Duodenal mucosa (tissue), 2 donors: ENCODE data around the gene PDSS2.

Experiments used
- H3K27ac ChIP-seq: one replicate; pipeline ENCODE4 v1.7.0; 2013; ENCODE audit warnings: low read depth, low read length
- H3K27me3 ChIP-seq, 2 donors: one replicate each; pipeline ENCODE4 v1.7.0; 2013; ENCODE audit warnings: low read length in 2 of 2, control low read depth in 1 of 2; ENCODE audit not compliant: insufficient read depth in 2 of 2, control insufficient read depth in 1 of 2
- H3K36me3 ChIP-seq, 2 donors: one replicate each; pipeline ENCODE4 v1.7.0; 2013; ENCODE audit warnings: low read length in 2 of 2, control low read depth in 1 of 2; ENCODE audit not compliant: insufficient read depth in 2 of 2, control insufficient read depth in 1 of 2
- H3K4me1 ChIP-seq, 2 donors: one replicate each; pipeline ENCODE4 v1.7.0; 2013; ENCODE audit warnings: low read length in 2 of 2, control low read depth in 1 of 2; ENCODE audit not compliant: insufficient read depth in 2 of 2, control insufficient read depth in 1 of 2
- H3K4me3 ChIP-seq, 2 donors: one replicate each; pipeline ENCODE4 v1.7.0; 2013; ENCODE audit warnings: low read length in 2 of 2, low read depth in 1 of 2
- H3K9ac ChIP-seq, 2 donors: one replicate each; pipeline ENCODE4 v1.7.0; 2013; ENCODE audit warnings: low read length in 2 of 2, low read depth in 1 of 2
- H3K9me3 ChIP-seq, 2 donors: one replicate each; pipeline ENCODE4 v1.7.0; 2013; ENCODE audit warnings: low read length in 2 of 2, control low read depth in 1 of 2; ENCODE audit not compliant: control insufficient read depth in 1 of 2

The PDSS2 gene

DNA sequence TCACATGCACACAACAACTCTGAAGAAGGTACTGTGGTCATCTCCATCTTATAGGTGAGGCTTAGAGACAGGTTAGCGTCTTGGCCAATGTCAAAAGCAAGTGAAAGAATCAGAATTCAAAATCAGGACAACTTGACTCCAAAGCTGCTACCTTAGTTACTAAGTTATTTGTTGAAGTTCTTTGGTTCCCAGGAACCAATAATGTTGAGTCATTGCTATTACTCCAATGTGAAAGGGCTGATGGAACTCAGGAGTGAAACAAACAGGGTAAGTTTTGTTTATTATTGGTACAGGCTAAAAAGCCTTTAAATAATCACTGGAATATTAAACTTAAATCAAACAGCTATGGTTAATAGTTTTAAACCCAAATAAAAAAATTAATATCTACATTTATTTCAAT, 111.1 kb downstream of the PDSS2 start:
- no peak overlapping the region for H3K9ac ChIP-seq
- no peak overlapping the region for H3K27ac ChIP-seq

DNA sequence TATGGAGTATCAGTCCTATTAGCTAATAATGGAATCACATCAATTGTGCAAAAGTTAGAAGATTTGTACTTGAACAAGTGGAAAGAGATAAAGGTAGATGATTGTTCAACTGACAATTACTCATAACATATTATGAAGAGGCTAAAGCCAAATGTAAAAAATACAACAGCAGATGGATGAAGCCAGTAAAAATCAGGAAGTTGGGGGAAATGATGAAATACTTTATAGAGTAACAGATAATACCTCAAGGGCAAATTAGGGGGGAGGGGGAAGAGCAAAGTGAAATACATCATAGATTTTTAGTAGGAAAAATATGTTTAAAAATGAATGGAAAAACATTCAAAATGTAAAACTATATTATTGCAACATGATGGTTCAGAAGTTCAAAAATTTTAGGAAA, 114.0 kb downstream of the PDSS2 start:
- no peaks in the 10 kb centered on the region for H3K9me3 ChIP-seq

More for the DNA sequence above, 111.1 kb downstream of the PDSS2 start:
- no peaks in the 10 kb centered on the region for H3K36me3 ChIP-seq
- H3K4me1 ChIP-seq = no peaks in the 10 kb centered on the region
- H3K9me3 ChIP-seq = no peaks in the 10 kb centered on the region
- no peak overlapping the region for H3K4me3 ChIP-seq
- H3K27me3 ChIP-seq = no peaks in the 10 kb centered on the region

DNA sequence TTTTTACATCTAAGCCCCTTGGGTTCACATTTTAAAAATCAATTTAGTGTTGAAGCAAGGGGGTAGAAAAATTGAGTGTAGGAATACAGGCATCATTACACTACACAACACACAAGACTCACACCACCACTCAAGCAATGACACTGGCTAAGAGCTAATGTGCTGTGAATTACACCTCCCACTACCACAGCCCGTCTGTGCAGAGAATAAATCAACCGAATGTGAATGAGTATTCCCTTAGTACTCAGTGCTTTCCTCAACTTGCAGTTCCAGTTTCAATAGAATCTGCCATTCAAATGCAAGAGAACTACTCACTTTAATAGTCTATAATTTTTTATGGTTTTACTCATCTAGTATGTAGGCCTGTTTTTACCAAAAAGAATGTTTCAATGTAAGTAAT, 114.4 kb downstream of the PDSS2 start:
- Histone ChIP-seq H3K36me3 (no peaks in the 10 kb centered on the region), H3K27ac (no peak overlapping the region), H3K4me1 (no peaks in the 10 kb centered on the region), H3K9ac (no peak overlapping the region), H3K27me3 (no peaks in the 10 kb centered on the region), H3K9me3 (no peaks in the 10 kb centered on the region), H3K4me3 (no peak overlapping the region)

More for the DNA sequence above, 114.0 kb downstream of the PDSS2 start:
- no peaks in the 10 kb centered on the region for H3K27me3 ChIP-seq
- no peak overlapping the region for H3K4me3 ChIP-seq
- no peaks in the 10 kb centered on the region for H3K4me1 ChIP-seq
- no peaks in the 10 kb centered on the region for H3K36me3 ChIP-seq
- no peak overlapping the region for H3K27ac ChIP-seq
- H3K9ac ChIP-seq = no peak overlapping the region

- Histone ChIP-seq H3K36me3 (no peaks in the 10 kb centered on the region), H3K4me3 (no peak overlapping the region), H3K27ac (no peak overlapping the region), H3K4me1 (no peaks in the 10 kb centered on the region), H3K9me3 (no peaks in the 10 kb centered on the region), H3K9ac (no peak overlapping the region), H3K27me3 (no peaks in the 10 kb centered on the region)
Measured at GRCh38 chr6:107344383-107344782, 115.0 kb downstream of the PDSS2 start.

DNA sequence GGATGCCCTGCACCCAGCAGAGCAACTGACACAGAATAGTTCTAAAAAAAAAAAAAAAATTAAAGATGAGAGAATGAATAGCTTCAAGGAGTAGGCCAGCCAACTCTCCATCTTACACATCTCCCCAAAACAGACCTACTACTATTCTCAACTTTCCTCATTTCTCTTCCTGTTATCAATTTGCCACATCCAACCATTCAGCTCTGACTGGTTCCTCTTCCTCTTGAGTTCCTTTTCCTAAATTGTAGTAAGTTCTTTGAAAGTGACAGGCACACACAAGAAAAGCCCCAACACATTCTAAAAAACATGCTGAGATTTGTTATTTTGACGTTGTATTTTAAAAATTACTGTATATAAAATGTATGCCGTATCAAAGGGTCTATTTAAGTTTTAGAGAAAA, 117.2 kb downstream of the PDSS2 start:
- Histone ChIP-seq H3K4me3 (no peak overlapping the region), H3K27ac (no peak overlapping the region), H3K4me1 (peaks cover 3 to 5% of the 10 kb centered on the region in 2 donors)

GRCh38 chr6:107340881-107341280, 118.5 kb downstream of the PDSS2 start:
- Histone ChIP-seq H3K9me3 (no peaks in the 10 kb centered on the region), H3K4me1 (peaks cover 3 to 7% of the 10 kb centered on the region in 2 donors), H3K4me3 (no peak overlapping the region), H3K9ac (no peak overlapping the region), H3K27ac (no peak overlapping the region), H3K36me3 (no peaks in the 10 kb centered on the region), H3K27me3 (no peaks in the 10 kb centered on the region)

More for the DNA sequence above, 117.2 kb downstream of the PDSS2 start:
- Histone ChIP-seq H3K27me3 (no peaks in the 10 kb centered on the region), H3K9ac (no peak overlapping the region), H3K9me3 (no peaks in the 10 kb centered on the region), H3K36me3 (no peaks in the 10 kb centered on the region)

DNA sequence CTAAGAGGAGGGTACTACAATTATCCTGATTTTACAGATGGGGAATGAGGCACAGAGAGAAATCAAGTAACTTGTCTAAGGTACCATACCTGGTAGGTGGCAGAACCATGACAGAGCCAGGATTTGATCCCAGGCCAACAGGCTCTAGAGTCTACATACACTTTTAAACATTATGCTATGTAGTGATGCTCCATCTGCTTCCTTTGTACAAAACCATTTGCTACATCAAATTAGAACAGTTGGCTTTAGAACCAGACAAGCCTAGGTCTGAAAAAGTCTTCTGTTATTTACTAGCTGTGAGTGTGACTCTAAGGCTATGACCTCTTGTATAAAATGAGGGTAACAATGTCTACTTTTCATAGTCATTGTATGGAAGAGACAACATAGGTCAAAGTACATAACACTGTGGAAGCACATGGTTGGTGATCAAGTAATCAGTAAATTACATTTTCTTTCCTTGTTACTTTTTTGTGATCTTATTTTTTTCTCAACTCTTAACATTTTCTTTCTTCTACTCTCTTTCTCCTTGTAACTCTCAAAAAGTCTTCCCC, 122.1 kb downstream of the PDSS2 start:
- no peak overlapping the region for H3K4me3 ChIP-seq
- no peak overlapping the region for H3K27ac ChIP-seq
- H3K36me3 ChIP-seq = no peaks in the 10 kb centered on the region
- no peaks in the 10 kb centered on the region for H3K27me3 ChIP-seq
- no peaks in the 10 kb centered on the region for H3K9me3 ChIP-seq
- no peak overlapping the region for H3K9ac ChIP-seq
- H3K4me1 ChIP-seq = peaks cover 3 to 7% of the 10 kb centered on the region in 2 donors

GRCh38 chr6:107334026-107334425, 125.3 kb downstream of the PDSS2 start:
- peaks cover 3 to 12% of the 10 kb centered on the region in 2 donors for H3K4me1 ChIP-seq
- H3K36me3 ChIP-seq = no peaks in the 10 kb centered on the region
- H3K27ac ChIP-seq = no peak overlapping the region
- no peak overlapping the region for H3K4me3 ChIP-seq
- H3K9ac ChIP-seq = no peak overlapping the region
- H3K9me3 ChIP-seq = no peaks in the 10 kb centered on the region
- no peaks in the 10 kb centered on the region for H3K27me3 ChIP-seq

GRCh38 chr6:107333491-107333890, 125.9 kb downstream of the PDSS2 start:
- H3K36me3 ChIP-seq = no peaks in the 10 kb centered on the region
- H3K9me3 ChIP-seq = no peaks in the 10 kb centered on the region
- no peak overlapping the region for H3K9ac ChIP-seq
- no peaks in the 10 kb centered on the region for H3K27me3 ChIP-seq
- no peak overlapping the region for H3K27ac ChIP-seq
- H3K4me1 ChIP-seq = peaks cover 3 to 12% of the 10 kb centered on the region in 2 donors
- H3K4me3 ChIP-seq = no peak overlapping the region

- no peaks in the 10 kb centered on the region for H3K36me3 ChIP-seq
- H3K4me3 ChIP-seq = no peak overlapping the region
- no peak overlapping the region for H3K9ac ChIP-seq
- no peaks in the 10 kb centered on the region for H3K9me3 ChIP-seq
- no peak overlapping the region for H3K27ac ChIP-seq
- H3K4me1 ChIP-seq = peaks cover 0 to 5% of the 10 kb centered on the region in 2 donors
- H3K27me3 ChIP-seq = no peaks in the 10 kb centered on the region
Measured at GRCh38 chr6:107331409-107332386, 127.7 kb downstream of the PDSS2 start.
